ENCODE data around the gene ACVR1B.

ACVR1B gene

GRCh38 chr12:52043386-52044212 lies 92.1 kb downstream of the ACVR1B start:
- DNase-seq (ENCODE audit: low read depth), result no peak

GRCh38 chr12:52044292-52044983 lies 92.9 kb downstream of the ACVR1B start:
- DNase-seq (ENCODE audit: low read depth), result no peak

- DNase-seq (ENCODE audit: low read depth), result no peak
Measured at GRCh38 chr12:52045794-52046199, 94.3 kb downstream of the ACVR1B start.

Data from activated T-cell treated with anti-CD3 and anti-CD28 coated beads for 24 hours (primary cell).